GM12874 (cell line): Measurements from ENCODE around the gene HDAC3.

Experiments
- TF ChIP-seq, protein P1 (sequence below): IDR thresholded peaks from 2 replicates; pipeline ENCODE4 v1.5.1; 2011; ENCODE audit warnings: low read depth, mild to moderate bottlenecking, control low read depth, low read length, moderate library complexity; ENCODE audit not compliant: insufficient read depth

HDAC3 gene

DNA sequence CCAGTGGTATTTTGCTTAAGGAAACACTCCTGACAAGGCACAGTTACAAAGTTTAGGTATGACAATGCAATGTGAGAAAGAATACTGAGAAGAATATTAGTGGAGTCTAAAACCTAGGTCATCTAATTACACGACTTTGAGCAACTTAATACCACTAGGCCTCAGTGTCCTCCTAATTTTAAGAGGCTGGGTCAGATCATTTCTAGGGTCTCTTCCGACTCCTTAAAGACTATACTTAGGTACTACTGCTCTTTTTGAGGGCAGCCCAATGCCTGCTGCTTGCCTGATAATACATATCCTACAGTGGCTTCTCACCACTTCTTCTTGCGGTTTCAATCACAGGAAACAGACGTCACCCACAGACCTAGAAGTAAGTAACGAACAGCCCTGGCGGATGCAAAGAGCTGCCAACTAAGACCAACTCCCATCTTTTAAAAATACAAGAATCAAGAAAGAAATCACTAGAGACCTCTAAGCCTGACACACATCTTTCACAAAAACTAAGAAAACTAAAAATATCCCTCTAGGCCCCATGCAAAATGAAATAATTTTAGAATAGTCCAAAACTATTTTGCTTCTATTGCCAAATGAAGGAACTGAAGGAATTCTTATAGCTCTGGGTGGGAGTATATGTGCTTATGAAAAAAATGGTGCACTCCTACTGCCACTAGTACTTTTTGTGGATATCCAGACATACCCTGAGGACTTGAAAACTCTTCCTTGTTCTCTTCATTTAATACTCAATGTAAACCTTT lies 30.9 kb downstream of the HDAC3 start:
- TF ChIP-seq, protein P1, sequence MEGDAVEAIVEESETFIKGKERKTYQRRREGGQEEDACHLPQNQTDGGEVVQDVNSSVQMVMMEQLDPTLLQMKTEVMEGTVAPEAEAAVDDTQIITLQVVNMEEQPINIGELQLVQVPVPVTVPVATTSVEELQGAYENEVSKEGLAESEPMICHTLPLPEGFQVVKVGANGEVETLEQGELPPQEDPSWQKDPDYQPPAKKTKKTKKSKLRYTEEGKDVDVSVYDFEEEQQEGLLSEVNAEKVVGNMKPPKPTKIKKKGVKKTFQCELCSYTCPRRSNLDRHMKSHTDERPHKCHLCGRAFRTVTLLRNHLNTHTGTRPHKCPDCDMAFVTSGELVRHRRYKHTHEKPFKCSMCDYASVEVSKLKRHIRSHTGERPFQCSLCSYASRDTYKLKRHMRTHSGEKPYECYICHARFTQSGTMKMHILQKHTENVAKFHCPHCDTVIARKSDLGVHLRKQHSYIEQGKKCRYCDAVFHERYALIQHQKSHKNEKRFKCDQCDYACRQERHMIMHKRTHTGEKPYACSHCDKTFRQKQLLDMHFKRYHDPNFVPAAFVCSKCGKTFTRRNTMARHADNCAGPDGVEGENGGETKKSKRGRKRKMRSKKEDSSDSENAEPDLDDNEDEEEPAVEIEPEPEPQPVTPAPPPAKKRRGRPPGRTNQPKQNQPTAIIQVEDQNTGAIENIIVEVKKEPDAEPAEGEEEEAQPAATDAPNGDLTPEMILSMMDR: no peak

DNA sequence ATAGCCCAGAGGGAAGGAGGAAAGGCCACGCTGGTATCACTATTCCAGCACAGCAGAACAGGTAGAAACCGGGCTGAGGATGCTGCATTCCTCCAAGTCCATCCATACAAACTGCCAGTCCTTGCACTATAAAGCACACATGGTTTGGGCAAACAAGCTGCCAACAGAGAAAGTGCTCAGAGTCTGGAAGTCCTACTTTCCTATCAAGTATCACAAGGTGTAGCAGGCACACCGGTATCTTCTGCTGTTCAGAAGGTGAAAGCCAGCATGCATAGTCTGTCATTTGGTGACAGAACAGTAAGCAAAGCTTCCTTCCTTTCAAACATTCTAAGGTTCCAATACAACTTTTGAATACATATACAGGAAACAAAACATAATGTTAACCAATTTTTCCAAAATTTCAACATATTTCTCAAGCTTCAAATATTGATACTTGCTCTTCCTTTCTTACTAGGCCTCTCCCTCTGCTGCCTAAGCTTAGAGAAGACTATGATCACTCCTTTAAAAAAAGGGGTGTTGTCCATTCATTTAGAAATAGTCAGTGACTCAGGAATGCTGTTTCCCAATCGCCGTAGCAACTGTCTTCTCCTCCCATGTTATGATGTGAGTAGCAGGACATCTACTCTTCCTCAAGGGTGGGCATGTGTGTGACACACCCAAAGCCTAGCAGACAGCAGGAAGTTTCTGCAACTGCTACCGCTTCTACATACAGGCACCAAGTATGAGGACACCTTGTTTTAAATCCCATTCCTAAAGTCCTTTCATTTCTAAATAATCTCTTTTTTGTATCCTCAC lies 32.5 kb downstream of the HDAC3 start:
- TF ChIP-seq, protein P1: no peak

DNA sequence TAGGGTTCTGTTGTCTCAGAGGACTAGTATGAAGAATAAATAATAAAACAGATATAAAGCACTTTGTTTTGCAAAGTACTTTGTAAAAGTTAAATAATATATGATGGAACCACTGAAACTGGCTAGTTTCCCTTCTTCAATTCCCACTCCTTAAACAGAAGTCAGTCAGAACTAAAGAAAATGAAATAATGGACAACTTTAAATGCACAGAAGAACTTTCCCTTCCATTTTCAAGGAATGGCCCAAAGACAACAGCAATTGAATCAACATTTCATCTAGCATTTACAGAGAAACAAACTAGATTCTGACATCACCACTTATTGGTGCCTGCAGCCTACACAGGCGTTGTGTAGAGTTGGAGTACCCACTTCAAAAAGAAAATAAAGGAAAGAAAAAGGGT lies 34.0 kb downstream of the HDAC3 start:
- TF ChIP-seq, protein P1: no peak

DNA sequence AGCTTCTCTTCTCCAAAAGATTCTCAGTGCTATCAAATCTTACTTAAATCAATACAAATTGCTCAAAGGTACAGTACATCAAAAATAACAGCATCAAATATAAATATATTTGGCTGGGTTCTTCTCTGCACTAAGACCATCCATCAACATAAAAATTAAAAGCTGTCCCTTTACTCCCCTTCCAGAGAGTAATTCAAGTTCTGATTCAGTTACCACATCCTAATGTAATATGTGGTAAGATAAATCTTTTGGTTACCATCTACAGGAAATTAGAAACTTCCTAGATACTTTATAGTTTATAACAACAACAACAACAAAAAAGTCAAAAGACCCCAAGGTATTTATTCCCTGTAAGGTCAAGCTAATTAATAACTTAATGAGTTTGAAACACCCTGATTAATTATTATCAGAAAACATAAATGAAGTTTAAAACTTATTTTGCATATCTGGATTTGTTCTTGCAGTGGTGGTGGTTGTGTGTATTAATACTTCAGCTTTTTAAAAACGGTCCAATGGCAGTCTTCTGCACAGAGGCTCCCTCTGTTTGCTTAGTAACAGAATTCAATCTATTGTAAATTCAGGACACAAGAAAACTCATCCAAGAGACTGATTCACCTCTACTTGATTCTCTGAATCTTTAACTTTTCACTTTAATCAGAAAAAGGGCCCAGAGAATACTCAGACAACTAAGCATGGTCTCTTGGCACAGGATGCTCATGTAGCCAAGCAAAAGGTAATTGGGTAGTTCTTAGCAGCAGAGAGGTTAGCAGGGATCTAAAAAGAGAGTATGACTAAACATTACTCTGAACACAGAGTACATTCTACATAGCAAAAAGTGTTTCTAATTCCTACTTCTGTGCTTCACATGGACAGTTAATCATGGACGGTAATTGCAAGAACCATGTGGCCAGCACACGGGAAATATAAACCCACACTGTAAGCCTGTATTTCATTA lies 38.0 kb downstream of the HDAC3 start:
- TF ChIP-seq, protein P1: no peak

DNA sequence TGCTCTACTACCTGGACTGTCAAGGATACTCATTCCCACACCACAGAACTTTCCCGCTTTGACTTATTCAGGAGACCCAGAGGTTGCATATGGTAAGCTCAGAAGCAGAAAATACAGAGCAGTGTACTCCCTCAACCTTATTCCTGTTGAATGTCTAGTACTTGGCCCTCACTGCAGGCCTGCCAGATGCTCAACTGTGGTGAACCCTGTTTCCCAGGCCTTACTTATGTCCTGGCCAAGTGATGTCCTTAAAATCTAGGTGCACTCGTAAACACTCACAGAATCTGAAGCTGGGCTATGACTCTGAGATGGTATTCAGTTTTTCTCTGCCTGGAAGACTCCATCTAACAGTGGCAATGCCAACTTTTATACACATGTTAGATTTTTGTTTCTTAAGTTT lies 38.8 kb downstream of the HDAC3 start:
- TF ChIP-seq, protein P1: no peak

DNA sequence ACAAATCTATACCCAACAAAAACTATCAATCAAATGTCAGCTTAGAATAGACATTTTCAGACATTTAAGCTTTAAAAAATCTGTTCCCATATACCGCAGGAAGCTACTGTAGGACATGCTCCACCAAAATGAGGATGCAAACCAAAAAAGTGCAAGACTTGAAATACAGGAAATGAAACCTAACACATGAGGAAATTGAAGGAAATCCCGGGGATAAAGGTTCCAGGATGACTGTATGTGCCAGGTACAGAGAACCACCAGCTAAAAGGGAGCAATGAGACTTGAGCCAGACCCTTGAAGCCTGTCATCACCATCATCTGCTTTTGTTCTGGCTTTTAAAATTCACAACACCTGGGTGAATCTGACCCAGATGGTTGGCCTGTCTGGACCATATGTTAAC lies 39.3 kb downstream of the HDAC3 start:
- TF ChIP-seq, protein P1: no peak

DNA sequence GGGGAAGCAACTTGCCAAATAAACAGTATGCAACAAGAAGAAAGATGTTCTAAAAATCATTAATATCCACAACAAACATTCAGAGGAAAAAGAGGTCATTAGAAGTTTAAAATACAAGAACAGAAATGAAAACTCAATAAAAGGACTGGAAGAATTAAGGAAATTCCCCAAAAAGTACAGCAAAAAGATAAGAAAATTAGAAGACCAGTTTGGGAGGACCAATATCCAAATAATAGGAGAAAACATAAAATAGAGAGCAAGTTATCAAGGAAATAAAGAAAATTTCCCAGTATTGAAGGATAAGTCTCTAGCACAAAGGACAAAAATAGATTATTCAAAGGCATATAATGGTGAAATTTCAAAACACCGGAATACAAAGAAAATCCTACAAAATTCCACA lies 39.8 kb downstream of the HDAC3 start:
- TF ChIP-seq, protein P1: no peak
